GM19043 (cell line): Measurements from ENCODE around the gene CALM1.

ENCODE experiments used
- ATAC-seq: cut with Tn5 transposase; IDR thresholded peaks from one replicate; pipeline ENCODE4 v1.9.1; 2021; ENCODE audit warnings: low read depth; ENCODE audit not compliant: unreplicated experiment

The CALM1 gene

DNA sequence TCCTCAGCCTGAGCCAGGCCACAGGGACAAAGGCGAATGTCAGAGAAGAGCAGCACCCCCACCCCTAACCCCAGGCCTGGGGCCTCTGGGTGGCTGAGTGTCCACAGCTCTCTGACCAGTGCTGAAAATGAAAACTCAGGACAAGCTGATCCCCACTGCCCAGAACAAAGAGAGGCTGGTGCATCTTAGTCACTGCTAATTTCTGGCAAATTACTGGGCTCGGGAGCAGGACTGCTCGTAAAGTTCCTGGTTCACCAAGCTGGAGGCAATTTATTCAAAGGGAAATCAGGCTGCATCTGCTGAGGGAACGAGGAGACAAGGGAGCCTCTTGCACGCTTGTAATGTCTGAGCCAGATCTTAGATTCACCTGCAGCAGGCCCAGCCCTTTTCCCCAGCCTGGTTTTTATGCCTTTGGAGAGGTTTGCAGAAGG is 43.2 kb downstream of the CALM1 start:
- ATAC-seq: no peak

DNA sequence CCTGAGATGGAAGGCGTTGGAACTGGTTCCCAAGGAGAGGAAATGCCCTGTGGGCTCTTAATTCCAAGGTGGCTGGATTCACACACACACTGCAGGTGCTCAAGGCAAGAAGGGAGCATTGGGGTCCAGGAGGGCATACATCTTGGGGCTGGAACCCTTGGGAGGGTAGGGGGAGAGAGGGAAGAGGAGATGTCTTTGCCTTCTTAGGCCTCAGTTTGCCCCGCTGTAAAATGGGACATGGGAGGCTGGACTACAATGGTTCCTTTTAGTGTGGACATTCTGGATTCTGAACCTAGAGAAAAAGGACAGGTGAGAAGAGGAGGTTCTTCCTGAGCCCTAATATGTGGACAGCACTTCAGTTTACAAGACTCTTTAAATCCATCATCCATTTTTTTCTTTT is 43.8 kb downstream of the CALM1 start:
- no peak for ATAC-seq

DNA sequence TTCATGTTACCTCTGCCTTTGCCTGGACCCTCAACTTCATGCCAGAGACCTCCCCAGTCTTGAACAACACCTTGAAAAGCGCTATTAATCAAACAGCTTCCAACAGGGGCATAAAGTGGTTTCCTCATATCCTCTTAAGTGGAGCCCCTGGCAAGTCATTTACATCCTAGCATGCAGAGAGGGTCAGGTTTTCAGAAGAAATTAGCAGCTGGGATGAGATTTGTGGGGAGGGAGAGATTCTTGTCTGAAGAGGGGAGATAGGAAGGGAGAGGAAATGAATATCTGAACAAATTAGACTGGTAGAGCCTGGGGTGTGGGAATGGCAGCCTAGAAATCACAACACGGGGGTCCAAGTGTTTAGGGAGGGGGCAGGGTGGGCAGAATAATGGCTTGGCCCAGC is 45.6 kb downstream of the CALM1 start:
- no peak for ATAC-seq

DNA sequence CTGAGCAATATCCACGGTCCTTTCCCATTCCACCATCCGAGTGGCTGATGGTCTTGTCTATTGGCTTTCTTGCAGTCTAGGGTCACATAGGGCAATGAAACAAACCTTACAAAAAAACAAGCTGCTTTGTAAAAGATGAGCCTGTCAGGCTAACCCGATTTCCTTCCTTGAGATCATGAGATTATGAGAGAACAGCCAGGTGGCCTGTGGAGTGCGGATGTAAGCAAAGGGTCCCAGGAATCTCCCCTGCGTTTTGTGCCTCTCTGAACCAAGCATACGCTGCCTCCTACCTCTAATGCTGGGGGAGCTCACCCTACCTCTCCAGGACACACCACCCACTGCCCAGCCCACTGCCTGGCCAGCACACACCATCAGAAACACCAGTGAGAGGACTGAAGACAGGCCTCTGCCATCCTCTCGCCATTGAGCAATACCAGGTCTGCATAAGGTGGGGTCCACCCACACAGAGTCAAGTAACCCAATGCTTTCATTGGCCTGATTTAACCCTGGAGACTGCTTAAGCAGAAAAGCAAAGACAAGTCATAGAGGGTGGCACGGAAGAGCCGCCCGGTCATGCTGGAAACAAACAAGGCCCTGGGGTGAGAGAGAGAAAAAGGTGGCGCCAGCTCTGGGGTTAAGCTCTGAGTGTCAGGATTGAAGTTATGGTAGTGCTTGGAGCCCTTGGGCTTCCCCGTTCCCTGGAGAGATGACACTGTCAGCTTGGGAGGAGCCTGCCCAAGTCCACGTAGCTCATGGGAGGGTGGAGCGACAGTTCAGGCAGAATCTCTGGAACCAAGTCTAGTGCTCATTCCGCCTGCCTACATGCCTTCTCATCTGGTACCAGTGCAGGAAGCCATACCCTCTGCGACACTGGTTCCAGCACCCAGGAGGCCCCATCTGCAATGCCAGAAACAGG is 46.6 kb downstream of the CALM1 start:
- ATAC-seq: no peak

DNA sequence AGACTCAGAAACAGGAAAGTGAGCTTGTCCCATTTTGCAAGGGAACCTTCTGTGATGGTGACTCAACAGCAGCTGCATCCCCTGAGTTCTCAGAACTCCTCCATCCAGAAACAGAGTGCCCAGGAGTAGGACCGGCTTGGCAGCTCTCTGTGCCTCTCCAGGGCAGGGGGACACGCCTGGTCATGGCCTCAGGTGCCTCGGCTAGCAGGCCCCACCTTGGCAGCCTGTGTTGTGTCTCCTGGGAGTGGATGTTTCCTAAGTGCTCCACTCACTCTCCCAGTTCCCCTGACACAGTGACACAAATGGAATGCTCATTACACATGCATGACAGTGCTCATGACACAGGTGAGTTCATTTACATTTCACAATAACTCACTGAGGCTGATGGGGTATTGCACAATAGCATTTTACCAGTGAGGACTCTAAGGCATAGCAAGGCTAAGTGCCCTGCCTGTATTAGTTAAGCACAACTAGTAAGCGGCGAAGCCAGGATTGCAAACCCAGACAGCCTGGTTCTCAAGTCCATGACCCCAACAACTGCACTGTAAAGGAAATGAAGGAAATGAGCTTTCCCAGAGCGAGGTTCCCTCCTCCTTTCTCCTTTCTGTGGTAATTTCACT is 47.4 kb downstream of the CALM1 start:
- no peak for ATAC-seq

DNA sequence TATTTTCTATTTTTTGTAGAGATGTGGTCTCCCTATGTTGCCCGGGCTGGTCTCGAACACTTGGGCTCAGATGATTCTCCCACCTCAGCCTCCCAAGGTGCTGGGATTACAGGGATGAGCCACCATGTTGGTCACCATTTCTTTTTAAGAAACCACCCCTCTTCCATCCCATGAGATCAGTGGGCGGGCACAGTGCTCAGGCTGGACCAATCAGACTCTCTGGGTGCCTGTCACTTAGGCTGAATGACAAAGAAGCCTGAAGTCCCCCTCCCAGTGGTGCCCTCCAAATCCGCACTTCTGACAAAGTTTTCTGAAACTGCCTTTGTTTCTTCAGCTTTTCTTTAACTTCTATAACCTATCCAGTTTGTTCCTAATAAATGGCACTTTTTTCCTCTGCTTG is 48.2 kb downstream of the CALM1 start:
- ATAC-seq: no peak

DNA sequence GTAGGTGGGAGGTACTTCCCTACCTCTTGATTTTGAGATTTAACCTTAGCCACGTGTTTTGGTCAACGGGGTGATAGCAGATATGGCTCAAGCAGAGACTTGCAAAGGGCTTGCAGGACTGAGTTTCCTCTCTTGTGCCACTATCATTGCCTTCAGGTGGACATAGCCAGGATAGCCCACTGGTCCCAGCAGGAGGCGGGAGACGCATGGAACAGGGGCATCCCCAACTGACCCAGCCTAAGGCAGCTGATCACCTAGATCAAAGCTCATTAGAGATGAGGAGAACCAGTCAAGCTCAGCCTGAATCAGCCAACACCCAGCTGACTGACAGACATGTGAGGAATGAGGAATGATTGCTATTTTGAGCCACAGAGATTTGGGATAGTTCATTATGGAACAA is 49.6 kb downstream of the CALM1 start:
- no peak for ATAC-seq

DNA sequence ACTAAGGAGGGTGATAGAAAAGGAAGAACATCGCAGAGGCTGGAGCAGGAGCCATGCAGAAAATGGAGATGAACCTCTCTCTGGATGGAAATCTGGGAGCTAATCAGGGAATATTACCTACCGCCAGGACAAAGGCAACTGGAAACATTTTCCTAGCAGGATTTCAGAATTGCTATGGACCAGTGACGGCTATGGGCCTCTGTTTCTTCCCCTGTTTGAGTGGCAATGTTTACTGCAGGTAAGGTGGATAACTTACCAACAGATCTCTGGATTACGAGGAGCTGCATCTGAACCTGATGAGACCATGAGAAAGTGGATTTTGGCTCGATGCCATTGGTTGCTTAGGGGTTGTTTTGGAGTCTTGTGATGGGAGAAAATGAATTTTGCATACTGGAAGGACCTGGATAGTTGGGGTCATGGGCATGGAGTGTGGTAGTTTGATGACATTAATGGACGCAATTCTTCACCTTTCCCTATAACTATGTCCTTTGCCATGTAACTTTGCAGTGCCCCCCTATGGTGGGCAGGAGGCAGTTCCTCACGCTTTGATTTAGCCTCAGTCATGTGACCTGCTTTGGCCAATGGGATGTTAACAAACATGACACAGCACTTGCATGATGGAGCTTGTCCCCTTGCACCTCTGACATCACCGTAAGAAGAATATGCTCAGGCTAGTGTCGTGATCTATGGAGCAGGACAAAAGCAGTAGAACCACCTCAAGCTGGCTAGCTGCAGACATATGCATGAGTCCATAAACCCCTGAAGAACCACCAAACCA is 51.1 kb downstream of the CALM1 start:
- ATAC-seq: no peak

DNA sequence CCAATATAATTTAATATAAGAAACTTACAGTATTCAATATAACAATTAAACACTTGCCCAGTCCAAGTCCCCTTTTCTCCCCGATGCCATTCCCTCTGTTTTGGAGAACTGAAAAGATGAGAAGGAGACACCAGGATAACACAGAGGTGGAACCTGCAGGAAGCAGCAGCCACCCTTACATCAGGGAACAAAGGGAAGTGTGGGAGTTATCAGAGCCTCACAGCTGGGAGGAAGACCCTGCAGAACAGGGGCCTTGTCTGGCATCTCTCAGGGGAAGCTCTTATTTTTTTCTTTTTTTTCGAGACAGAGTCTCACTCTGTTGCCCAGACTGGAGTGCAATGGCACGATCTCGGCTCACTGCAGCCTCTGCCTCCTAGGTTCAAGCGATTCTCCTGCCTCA is 52.6 kb downstream of the CALM1 start:
- no peak for ATAC-seq

DNA sequence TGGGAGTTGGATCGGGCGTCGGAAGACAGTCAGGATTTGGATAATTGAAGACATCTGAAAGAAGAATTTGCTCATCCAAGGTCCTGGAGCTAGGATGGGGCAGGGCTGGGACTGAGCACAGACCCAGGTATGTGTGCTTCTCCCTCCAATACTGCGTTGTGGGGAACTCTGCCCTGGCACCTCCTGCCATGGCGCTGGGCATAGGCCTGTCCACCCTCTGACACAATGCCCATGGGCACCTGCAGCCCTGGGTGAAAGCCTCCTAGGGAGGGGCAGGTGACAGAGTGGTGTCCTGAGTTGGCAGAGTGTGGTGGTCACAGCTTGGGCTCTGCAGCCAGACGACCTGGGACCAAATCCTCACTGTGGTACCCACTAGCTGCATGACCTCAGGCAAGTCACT is 53.3 kb downstream of the CALM1 start:
- no peak for ATAC-seq

DNA sequence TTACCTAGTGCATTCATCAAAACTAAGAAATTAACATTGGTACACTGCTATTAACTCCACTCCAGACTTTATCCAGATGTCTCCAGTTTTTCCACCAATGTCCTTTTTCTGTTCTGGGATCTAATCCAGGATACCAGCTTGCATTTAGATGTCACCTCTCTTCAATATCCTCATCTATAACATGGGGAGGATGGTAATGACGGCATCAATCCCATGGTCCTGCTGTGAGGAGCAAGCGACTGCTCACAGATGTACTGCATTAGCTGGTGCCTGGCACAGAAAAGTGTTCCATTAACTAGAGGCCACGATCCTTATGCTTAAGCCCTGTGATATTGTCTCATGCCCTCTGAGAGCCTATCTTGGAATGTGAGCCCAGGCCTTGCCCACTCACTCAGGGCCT is 53.8 kb downstream of the CALM1 start:
- ATAC-seq: no peak

DNA sequence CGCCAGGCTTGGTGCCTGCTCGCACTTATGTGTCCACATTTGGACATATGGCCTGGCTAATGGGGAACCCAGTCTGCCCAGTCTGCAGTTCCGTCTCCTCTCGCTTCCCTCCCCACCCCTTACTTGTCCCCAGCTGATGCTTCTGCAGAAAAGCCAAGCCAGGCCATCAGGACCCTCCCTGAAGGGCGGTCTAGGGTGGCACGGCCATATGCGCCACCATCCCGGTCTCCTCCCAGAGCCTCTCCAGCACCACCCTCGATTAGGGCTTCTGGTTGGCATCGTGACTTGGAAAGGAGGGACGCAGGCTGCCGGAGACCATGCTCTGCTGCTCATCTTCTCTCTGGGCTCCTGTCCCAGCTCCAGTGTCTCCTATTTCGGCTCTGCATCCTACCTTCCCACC is 54.6 kb downstream of the CALM1 start:
- ATAC-seq: no peak

DNA sequence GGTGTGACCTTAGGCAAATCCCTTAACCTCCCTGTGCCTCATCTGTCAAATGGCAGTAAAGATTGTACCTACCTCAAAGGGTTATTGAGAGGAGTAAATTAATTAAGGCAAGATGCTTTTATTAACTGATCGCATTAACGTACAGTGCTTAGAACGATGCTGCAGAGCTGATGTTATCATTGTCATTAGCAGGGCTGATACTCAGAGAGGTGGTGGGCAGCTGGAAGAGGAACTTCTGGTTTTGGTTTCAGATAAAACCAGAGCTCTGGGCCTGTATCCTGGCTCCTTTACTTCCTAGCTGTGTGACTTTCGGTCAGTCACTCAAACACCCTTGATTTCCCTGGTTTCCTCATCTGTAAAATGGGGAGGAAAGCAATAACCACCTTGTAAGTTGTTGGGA is 55.1 kb downstream of the CALM1 start:
- ATAC-seq: peak; percentile 57

DNA sequence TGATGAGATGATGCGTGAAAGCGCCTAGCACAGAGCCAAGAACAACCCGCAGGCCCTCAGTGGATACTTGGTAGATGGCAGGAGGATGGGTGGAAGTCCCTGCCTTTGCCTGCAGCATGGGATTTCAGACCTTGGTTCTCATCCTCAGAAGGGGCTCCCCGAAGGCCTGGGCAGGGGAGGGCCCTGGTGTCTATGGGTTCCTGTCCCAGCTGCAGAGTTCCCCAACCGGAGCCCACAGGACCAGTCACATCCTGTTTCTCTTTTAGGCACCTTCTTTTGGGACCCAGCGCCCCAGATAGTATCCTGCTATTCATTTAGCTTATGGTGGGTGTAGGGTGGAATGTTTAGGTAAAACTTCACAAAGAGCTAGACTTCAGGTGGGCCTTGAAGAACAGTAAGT is 55.5 kb downstream of the CALM1 start:
- peak; percentile 50 for ATAC-seq

DNA sequence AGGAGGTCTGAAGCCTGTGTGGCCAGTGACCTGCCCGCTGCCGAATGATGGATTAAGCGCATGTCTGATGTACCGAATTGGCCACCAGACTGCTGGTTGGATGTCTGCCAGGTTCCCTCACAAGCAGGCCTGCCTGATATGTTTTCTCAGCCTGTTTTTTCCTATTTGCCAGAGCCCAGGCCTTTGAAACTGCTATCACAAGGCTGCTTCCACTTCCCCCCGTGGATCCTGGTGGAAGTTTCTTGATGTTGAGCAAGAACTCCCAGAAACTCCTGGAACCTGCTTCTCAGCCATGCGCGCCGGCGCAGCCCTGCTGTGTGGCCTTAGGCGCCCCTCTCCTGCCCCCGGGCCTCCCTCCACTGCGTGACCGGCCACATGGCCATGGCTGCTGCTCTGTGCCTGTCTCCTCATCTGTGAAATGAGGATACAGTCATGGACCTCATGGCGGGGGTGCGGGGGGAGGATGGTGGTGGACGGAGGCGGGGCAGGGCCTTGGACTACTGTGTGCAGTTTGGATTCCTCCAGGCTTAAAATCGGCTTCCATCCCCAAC is 56.6 kb downstream of the CALM1 start:
- no peak for ATAC-seq

DNA sequence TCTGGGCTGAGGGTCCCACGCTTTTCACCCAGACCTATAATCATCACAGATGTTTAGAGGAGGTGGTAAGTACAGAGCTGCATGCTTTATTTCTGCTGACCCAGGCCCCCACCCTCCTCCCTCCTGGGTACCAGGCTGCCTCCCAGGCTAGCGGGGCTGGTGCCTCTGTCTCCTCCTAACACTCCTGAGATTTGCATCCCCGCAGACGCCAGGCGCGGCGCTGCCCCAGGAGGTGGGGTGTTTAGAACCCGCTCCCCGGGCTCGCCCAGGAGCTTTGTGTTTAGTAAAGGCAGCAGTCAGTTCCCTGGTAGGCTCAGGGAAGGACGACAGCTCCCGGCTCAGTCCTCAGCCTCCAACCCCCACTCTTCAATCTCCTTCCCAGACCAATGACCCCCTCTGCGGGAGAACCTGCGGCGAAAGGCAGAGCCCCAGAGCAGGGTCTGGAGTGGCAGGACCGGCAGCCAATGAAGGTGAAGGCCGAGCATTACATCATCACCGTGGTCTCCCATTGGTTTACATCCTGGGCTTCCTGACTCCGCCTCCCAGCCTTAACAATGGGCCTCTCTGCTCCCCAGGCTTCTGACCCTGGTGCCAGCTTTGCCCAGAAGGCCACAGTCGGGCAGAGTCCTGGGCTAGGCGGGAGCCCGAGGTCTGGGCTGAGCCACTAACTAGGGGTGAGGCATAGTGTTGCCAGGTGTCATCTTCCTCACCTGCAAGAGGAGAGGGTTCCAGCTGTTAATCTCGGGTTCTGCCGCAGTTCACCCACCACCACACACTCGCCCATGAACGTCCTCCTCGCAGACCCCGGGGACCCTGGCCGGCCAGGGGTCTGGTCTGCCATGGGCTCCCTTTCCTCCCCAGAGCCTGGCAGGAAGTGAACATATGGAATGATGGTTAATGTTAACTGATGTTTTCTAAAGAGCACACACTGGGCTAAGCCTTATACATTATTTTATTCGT is 57.5 kb downstream of the CALM1 start:
- no peak for ATAC-seq

DNA sequence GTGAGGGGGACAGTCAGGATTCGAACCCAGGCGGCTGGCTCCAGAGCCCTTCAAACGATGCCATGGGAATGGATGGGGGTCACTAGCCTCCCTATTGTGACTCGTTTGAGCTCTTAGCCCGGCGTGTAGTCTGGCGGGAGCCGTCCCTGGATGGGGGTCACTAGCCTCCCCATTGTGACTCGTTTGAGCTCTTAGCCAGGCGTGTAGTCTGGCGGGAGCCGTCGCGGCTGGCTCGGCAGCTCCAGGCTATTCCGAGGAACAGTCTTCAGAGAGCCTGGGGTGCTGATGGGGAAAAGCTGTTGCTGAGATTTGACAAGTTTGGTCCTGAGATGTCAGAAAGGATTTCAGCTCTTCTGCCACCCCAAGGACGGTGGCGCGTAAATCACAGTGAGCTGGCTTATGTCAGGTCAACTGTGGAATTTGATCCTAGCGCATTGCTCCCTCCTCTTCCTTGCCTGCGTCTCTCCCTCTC is 58.3 kb downstream of the CALM1 start:
- ATAC-seq: no peak

DNA sequence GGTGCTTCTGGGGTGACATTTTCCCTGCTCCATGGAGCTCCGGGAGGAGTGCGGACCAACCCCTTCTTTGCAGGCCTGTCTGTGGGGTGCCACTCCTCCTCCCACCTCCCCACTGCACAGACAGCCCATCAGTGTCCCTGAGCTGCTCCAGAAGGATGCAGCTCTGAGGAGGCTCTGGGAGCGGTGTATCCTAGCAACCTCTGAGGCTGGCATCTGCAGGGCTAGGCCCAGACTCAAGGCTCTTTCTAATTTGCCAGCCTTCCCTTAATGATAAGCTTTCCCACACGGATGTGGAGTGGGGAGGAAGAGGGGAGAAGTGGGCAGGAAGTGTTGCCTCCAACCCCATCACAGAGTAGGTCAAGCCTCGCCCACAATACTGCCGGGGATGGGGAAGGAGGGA is 59.7 kb downstream of the CALM1 start:
- ATAC-seq: no peak

DNA sequence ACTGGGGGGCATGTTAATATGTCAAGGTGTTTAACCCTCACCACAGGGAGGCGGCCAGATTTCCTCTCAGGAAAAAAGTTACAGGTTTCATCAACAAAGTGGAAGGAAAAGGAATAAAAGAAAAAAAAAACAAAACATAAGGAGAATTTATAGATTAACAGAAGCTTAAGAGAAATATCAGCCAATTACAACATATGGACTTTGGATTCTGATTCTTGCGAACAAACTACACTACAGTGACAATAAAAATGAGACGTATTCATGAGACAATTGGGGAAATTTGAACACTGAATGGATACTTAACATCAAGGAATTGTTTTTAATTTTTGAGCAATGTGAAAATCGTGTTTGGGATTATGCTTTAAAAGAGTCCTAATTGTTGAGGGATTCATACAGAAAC is 60.4 kb downstream of the CALM1 start:
- ATAC-seq: no peak
